Effector memory CD8-positive, alpha-beta T cell (primary cell): ENCODE data around the gene C6orf47.

ENCODE experiments used
- ATAC-seq: fragments of 150-1000 bp; cut with Tn5 transposase; replicated peaks from 2 replicates; pipeline ENCODE4 v1.10.0; 2021; ENCODE audit warnings: mild to moderate bottlenecking, moderate library complexity
- DNase-seq, 3 experiments: peaks; one replicate each; pipeline ENCODE4 v3.0.0; 2021
- H3K27ac Mint-ChIP-seq, 2 donors: one replicate each; pipeline ENCODE4 v1.8.0; 2022; ENCODE audit warnings: mild to moderate bottlenecking in 2 of 2, mixed read lengths in 2 of 2, moderate library complexity in 2 of 2
- H3K27me3 Mint-ChIP-seq, 2 donors: one replicate each; pipeline ENCODE4 v1.8.0; 2022; ENCODE audit warnings: mixed read lengths in 2 of 2
- H3K36me3 Mint-ChIP-seq: one replicate; pipeline ENCODE4 v1.8.0; 2022; ENCODE audit warnings: mild to moderate bottlenecking, moderate library complexity, mixed read lengths; ENCODE audit not compliant: insufficient read depth
- H3K4me1 Mint-ChIP-seq, 2 donors: one replicate each; pipeline ENCODE4 v1.8.0; 2022; ENCODE audit warnings: low read depth in 2 of 2, mixed read lengths in 2 of 2
- H3K4me3 Mint-ChIP-seq, 2 donors: one replicate each; pipeline ENCODE4 v1.8.0; 2022; ENCODE audit warnings: mild to moderate bottlenecking in 2 of 2, mixed read lengths in 2 of 2, moderate library complexity in 2 of 2
- H3K9me3 Mint-ChIP-seq, 2 donors: one replicate each; pipeline ENCODE4 v1.8.0; 2022; ENCODE audit warnings: mixed read lengths in 2 of 2

C6orf47 gene

DNA sequence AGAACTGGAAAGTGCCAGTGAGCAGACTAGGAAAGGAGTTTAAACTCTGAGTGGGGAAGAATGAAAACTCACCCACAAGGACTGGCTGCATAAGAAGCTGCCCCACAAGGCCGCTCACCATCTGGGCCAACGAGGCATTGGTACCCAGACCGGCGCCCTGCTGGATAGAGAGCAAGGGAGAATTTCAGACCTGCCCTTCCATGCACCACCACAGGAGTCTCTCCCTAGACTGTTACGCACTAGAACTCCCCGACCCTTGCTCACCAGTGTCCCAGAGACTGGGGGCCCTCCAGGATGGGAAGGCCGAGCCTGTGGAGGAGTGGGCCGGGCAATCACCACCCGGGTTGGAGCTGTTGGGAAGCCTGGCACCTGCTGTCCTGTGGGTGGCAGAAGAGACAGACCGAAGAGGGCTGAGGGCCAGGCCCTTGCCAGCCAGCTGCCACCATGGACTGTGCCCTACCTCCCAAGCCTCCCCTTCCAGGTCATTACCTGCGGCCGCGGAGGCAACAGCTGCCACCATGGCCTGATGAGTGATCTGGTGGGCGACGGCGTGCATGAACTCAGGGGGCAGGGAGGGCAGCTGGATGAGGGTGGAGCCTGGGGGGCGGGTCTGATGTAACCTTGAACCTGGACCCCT is 16.6 kb downstream of the C6orf47 start:
- no peak overlapping the region for H3K27ac Mint-ChIP-seq
- H3K4me3 Mint-ChIP-seq, result no peak overlapping the region
- H3K9me3 Mint-ChIP-seq, result no peaks in the 10 kb centered on the region
- peaks cover 79% of the 10 kb centered on the region for H3K36me3 Mint-ChIP-seq
- peaks cover 3 to 6% of the 10 kb centered on the region in 2 donors for H3K4me1 Mint-ChIP-seq
- H3K27me3 Mint-ChIP-seq, result no peaks in the 10 kb centered on the region
- DNase-seq (no peak), ATAC-seq (no peak)

DNA sequence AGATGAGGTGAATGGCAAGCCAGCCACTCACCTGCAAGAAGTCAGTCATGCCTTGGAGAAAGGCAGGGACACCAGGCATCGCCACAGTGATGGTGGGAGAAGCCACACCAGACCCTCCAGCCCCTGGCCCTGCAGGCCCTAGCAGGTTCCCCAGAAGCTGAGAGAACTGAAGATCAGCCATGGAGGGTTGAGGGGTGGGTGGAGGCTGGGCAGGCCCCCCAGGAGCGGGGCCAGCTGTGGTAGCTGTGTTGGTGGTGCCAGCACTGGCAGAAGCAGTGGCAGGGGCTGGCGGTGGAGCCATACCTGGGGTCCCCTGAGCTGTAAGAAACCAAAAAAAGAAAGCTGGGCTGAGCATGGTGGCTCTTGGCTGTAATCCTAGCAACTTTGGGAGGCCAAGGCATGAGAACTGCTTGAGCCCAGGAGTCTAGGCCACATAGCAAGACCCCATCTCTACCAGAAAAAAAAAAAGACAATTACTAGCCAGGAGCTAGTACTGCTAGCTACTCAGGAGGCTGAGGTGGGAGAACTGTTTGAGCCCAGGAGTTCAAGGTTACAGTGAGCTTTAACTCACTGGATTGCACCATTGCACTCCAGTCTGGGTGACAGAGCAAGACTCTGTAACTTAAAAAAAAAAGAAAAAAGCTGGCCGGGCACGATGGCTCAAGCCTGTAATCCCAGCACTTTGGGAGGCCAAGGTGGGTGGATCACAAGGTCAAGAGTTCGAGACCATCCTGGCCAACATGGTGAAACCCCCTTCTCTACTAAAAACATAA is 17.6 kb downstream of the C6orf47 start:
- Mint-ChIP-seq H3K36me3 (peaks cover 80% of the 10 kb centered on the region), H3K9me3 (no peaks in the 10 kb centered on the region), H3K4me1 (peaks cover 3% of the 10 kb centered on the region in 2 donors), H3K4me3 (no peak overlapping the region), H3K27me3 (no peaks in the 10 kb centered on the region), H3K27ac (no peak overlapping the region)
- ATAC-seq, result no peak
- no peak for DNase-seq

DNA sequence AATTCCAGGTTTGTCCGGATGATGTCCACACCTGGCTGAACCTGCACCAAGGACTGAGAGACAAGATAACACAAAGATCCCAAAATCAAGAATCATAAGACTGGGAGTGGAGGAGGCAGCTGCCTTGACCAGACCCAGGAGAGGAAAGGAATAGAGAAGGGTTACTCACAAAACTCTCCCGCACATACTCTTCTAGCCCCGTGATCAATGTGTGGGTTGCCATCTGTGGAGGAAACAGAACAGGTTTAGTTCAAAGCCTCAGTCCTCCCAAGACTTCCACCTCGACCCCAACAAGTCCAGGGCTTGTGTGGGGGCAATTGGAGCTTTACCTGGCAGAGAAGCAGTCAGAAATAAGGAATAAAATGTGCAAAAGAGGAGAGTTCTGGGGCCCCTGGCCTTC is 19.2 kb downstream of the C6orf47 start:
- Mint-ChIP-seq H3K4me3 (no peak overlapping the region), H3K27me3 (no peaks in the 10 kb centered on the region), H3K4me1 (peaks cover 3% of the 10 kb centered on the region in 2 donors), H3K9me3 (no peaks in the 10 kb centered on the region), H3K27ac (peak overlapping the region; percentile 25 to 66), H3K36me3 (peaks cover 81% of the 10 kb centered on the region)
- ATAC-seq, result no peak
- no peak for DNase-seq

DNA sequence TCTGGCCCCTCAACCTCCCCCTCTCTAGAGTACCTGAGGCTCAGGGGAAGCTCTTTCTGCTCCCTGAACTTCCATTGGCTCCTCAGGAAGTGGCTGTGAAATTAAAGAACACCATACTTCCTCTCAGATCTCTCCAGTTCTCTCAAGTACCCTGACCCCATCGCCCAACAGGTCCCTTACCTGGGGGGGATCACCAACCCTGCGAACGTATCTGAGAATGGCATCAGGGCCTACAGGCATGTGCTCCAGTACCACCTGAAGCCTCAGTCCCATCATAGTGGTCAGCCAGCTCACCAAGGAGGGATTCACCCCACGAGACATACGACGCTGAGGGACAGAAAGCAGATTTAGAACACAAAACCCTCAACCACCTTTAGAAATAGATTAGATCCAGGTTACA is 20.0 kb downstream of the C6orf47 start:
- H3K9me3 Mint-ChIP-seq, result no peaks in the 10 kb centered on the region
- H3K4me3 Mint-ChIP-seq, result no peak overlapping the region
- ATAC-seq (no peak), DNase-seq (no peak)
- H3K27ac Mint-ChIP-seq, result peak overlapping the region in 1 of 2 donors; percentile 66
- H3K36me3 Mint-ChIP-seq, result peaks cover 81% of the 10 kb centered on the region
- no peaks in the 10 kb centered on the region for H3K27me3 Mint-ChIP-seq
- H3K4me1 Mint-ChIP-seq, result peaks cover 3% of the 10 kb centered on the region in 2 donors

DNA sequence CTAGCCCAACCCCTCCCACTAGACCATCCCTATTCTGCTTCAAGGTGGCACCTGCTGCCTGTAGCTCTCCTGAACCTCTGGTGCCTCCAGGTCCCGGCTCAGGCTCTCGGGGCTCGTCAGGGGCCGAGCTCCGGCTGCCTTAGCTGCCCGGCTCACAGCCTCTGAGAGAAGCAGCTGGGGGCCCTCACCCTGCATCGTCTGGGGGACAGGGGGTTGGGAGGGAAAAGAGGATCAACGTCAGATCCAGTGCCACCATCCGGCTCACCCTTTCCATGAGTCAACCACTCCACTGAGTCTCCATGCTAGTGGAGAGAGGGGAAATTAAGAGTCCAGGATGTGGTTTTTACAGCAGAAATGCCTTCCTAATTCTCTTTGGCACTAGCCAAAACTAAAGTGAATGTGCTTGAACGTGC is 21.1 kb downstream of the C6orf47 start:
- no peaks in the 10 kb centered on the region for H3K27me3 Mint-ChIP-seq
- DNase-seq (no peak), ATAC-seq (no peak)
- no peak overlapping the region for H3K4me3 Mint-ChIP-seq
- peaks cover 81% of the 10 kb centered on the region for H3K36me3 Mint-ChIP-seq
- H3K4me1 Mint-ChIP-seq, result peaks cover 0 to 3% of the 10 kb centered on the region in 2 donors
- H3K27ac Mint-ChIP-seq, result no peak overlapping the region
- no peaks in the 10 kb centered on the region for H3K9me3 Mint-ChIP-seq

DNA sequence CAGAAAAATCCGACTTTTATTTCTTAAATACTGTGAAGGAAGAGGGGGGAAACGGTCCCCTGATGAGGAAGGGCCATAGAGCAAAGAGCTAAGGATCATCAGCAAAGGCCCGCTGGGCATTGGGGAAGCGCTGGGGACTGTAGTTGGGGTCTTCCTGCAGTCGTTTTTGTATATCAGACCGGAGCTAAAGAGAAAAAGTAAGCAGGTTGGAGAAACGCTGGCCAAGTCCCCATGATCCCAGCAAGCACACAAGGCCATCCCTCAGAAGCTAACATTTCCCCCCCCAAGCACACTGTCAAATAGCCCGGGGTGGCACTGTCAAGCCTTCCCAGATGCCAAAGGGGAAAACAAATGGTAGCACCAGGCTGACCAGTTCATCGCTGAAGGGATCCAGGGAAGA is 21.5 kb downstream of the C6orf47 start:
- DNase-seq (no peak), ATAC-seq (no peak)
- H3K27ac Mint-ChIP-seq, result peak overlapping the region in 1 of 2 donors; percentile 55
- H3K27me3 Mint-ChIP-seq, result no peaks in the 10 kb centered on the region
- peaks cover 82% of the 10 kb centered on the region for H3K36me3 Mint-ChIP-seq
- H3K4me1 Mint-ChIP-seq, result peaks cover 0 to 3% of the 10 kb centered on the region in 2 donors
- no peaks in the 10 kb centered on the region for H3K9me3 Mint-ChIP-seq
- no peak overlapping the region for H3K4me3 Mint-ChIP-seq

DNA sequence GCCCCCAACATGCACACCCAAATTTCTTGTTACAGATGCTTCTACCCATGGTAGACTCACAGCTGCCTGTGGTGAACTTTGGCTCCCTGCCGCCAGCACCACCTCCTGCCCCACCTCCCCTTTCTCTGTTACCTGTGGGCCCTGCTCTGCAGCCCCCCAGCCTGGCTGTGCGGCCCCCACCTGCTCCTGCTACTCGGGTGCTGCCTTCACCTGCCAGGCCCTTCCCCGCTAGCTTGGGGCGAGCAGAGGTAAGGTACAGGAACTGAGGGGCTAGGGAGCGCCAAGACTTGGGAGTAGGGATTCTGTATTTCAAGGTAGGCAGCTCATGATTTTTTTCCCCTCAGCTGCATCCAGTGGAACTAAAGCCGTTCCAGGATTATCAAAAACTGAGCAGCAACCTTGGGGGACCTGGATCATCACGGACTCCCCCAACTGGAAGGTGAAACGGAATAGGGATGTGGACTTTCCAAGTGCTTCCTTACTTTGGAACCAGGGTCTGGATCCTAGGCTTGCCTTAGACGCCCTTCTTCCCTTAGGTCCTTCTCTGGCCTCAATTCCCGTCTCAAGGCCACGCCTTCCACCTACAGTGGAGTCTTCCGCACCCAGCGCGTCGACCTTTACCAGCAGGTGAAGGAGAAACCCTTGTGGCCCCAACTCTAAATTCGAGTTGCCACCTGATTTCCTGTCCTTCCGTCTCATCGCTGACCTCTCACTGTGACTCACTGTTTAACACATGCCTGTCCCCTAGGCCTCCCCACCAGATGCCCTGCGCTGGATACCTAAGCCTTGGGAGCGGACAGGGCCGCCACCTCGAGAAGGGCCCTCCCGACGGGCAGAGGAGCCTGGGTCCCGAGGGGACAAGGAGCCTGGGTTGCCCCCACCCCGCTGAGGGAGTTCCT is 23.6 kb downstream of the C6orf47 start:
- Mint-ChIP-seq H3K4me3 (peak overlapping the region in 1 of 2 donors; percentile 40), H3K27me3 (no peaks in the 10 kb centered on the region), H3K9me3 (no peaks in the 10 kb centered on the region), H3K27ac (peak overlapping the region; percentile 10 to 51), H3K4me1 (peaks cover 3% of the 10 kb centered on the region in 2 donors), H3K36me3 (peaks cover 82% of the 10 kb centered on the region)
- ATAC-seq (no peak), DNase-seq (no peak)

DNA sequence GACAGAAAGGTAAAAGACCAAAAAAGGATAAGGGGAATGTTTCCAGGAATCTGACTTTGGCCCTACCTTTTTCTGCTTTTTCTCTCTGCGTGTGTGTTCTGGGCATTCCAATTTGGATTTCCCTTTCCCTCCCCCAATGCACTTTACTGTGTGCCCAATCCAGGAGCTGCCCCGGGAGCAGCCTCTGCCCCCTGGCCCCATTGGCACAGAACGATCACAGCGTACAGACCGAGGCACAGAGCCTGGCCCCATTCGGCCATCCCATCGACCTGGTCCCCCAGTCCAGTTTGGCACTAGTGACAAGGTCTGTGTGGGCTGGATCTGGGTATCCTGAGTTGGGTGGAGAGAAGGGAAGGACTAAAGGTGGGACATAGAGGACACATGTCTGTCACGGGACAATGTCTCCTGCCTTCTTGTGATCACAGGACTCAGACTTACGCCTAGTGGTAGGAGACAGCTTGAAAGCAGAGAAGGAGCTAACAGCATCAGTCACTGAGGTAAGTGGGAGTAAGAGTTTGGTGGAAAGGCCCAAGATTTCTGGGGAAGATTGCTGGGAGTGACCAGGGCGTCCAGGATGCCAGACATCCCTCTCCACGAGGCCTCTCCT is 25.5 kb downstream of the C6orf47 start:
- H3K4me3 Mint-ChIP-seq, result no peak overlapping the region
- peaks cover 86% of the 10 kb centered on the region for H3K36me3 Mint-ChIP-seq
- no peaks in the 10 kb centered on the region for H3K27me3 Mint-ChIP-seq
- H3K4me1 Mint-ChIP-seq, result peaks cover 3 to 5% of the 10 kb centered on the region in 2 donors
- ATAC-seq (no peak), DNase-seq (no peak)
- H3K27ac Mint-ChIP-seq, result peak overlapping the region in 1 of 2 donors; percentile 9
- H3K9me3 Mint-ChIP-seq, result no peaks in the 10 kb centered on the region

DNA sequence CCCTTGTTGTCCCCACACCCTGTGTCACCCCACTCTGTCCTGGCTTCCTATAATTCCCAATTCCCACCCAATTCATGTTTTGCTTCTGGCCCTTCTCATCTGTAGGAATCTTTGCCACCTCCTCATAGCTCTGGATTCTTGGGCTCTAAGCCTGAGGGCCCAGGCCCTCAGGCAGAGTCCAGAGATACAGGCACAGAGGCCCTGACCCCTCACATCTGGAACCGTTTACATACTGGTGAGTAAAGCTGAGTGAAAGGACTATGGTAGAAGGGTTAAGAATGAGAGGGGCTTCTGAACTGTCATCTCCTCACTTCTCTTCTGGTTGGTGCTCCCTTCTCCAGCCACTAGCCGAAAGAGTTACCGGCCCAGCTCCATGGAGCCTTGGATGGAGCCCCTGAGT is 26.4 kb downstream of the C6orf47 start:
- Mint-ChIP-seq H3K27me3 (no peaks in the 10 kb centered on the region), H3K36me3 (peaks cover 95% of the 10 kb centered on the region), H3K9me3 (no peaks in the 10 kb centered on the region)

DNA sequence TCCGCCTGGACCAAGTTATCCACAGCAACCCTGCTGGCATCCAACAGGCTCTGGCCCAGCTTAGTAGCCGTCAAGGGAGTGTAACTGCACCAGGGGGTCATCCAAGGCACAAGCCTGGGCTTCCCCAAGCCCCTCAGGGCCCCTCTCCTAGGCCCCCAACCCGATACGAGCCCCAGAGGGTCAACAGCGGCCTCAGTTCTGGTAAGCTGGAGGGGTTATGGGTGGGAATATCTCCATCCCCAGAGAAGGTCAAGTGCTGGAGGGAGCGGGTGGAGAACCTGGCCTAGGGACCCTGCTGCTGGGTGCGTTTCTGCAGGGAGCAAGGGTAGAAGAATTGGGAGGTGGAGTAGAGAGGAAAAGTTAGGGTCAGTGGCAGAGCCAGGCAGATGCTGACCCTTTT is 27.1 kb downstream of the C6orf47 start:
- DNase-seq (no peak), ATAC-seq (no peak)
- peaks cover 0 to 5% of the 10 kb centered on the region in 2 donors for H3K4me1 Mint-ChIP-seq
- peak overlapping the region in 1 of 2 donors; percentile 71 for H3K27ac Mint-ChIP-seq
- H3K9me3 Mint-ChIP-seq, result no peaks in the 10 kb centered on the region
- no peaks in the 10 kb centered on the region for H3K27me3 Mint-ChIP-seq
- H3K36me3 Mint-ChIP-seq, result peaks cover 91% of the 10 kb centered on the region
- no peak overlapping the region for H3K4me3 Mint-ChIP-seq

More for the DNA sequence above, 26.4 kb downstream of the C6orf47 start:
- Mint-ChIP-seq H3K27ac (no peak overlapping the region), H3K4me3 (no peak overlapping the region), H3K4me1 (peaks cover 0 to 5% of the 10 kb centered on the region in 2 donors)
- no peak for DNase-seq
- no peak for ATAC-seq

DNA sequence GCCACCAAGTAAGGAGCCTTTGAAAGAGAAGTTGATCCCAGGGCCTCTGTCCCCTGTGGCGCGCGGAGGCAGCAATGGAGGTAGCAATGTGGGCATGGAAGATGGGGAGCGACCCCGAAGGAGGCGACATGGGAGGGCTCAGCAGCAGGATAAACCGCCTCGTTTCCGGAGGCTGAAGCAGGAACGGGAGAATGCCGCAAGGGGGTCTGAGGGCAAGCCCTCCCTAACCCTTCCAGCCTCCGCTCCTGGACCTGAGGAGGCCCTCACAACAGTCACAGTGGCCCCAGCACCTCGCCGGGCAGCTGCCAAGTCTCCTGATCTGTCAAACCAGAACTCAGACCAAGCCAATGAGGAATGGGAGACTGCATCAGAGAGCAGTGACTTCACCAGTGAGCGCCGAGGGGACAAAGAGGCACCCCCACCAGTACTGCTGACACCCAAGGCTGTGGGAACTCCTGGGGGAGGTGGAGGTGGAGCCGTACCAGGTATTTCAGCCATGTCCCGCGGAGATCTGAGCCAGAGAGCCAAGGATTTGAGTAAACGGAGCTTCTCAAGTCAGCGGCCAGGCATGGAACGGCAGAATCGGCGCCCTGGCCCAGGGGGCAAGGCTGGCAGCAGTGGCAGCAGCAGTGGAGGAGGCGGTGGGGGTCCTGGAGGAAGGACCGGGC is 28.2 kb downstream of the C6orf47 start:
- no peak for DNase-seq
- Mint-ChIP-seq H3K36me3 (peaks cover 91% of the 10 kb centered on the region), H3K27ac (peak overlapping the region; percentile 71 to 84), H3K9me3 (no peaks in the 10 kb centered on the region), H3K27me3 (no peaks in the 10 kb centered on the region), H3K4me1 (peaks cover 5 to 8% of the 10 kb centered on the region in 2 donors), H3K4me3 (no peak overlapping the region)
- ATAC-seq, result no peak

DNA sequence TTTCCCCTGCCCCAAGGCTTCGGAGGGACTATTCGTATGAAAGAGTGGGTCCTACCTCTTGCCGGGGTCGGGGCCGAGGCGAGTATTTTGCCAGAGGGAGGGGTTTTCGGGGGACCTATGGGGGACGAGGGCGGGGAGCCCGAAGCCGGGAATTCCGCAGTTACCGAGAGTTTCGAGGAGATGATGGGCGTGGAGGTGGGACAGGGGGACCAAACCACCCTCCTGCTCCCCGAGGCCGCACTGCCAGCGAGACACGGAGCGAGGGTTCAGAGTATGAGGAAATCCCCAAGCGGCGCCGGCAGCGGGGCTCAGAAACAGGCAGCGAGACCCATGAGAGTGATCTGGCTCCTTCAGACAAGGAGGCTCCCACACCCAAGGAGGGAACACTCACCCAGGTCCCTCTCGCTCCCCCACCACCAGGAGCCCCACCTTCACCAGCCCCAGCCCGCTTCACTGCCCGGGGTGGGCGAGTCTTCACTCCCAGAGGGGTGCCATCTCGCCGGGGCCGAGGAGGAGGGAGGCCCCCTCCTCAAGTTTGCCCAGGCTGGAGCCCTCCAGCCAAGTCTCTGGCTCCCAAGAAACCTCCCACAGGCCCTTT is 28.8 kb downstream of the C6orf47 start:
- ATAC-seq, result no peak
- DNase-seq, result no peak
- Mint-ChIP-seq H3K9me3 (no peaks in the 10 kb centered on the region), H3K36me3 (peaks cover 91% of the 10 kb centered on the region), H3K27ac (peak overlapping the region in 1 of 2 donors; percentile 84), H3K4me3 (no peak overlapping the region), H3K27me3 (no peaks in the 10 kb centered on the region), H3K4me1 (peaks cover 8 to 9% of the 10 kb centered on the region in 2 donors)
